Lower lobe of right lung (tissue), 2 donors: Measurements from ENCODE around the gene PACS2. TPM values are rescaled to one million over a fixed set of nuclear protein-coding genes. Genes with fewer than 3 reads are reported as not detected.

Experiments used
- ATAC-seq, 2 donors: fragments of 200-7000 bp; cut with Tn5 transposase; one replicate each; pipeline ENCODE4 v1.9.1; 2020 to 2022; ENCODE audit warnings: mild to moderate bottlenecking in 2 of 2, moderate library complexity in 2 of 2
- DNase-seq: peaks from one replicate; pipeline ENCODE4 v3.0.0-alpha.2; 2020
- H3K27ac ChIP-seq: fragments of 200-600 bp; one replicate; pipeline ENCODE4 v1.8.0; 2022
- H3K27me3 ChIP-seq: fragments of 200-600 bp; one replicate; pipeline ENCODE4 v1.8.0; 2022; ENCODE audit warnings: low read depth
- H3K36me3 ChIP-seq: fragments of 200-600 bp; one replicate; pipeline ENCODE4 v1.8.0; 2022; ENCODE audit warnings: mild to moderate bottlenecking
- H3K4me1 ChIP-seq: fragments of 200-600 bp; one replicate; pipeline ENCODE4 v1.8.0; 2022
- H3K4me3 ChIP-seq: fragments of 200-600 bp; one replicate; pipeline ENCODE4 v1.8.0; 2022; ENCODE audit warnings: mild to moderate bottlenecking
- H3K9me3 ChIP-seq: fragments of 200-600 bp; one replicate; pipeline ENCODE4 v1.8.0; 2022
- intact Hi-C: fragments of 100-400 bp; cut with DNase I; formaldehyde crosslinking; loops from one replicate; pipeline ENCODE4 v1.11.0; 2022
- total RNA-seq: library from RNA; stranded (reverse); fragmentation: NEBNext Ultra II Directional; extraction: Animal tissue kit (Norgen Biotek cat#: 25700); gene quantifications from one replicate; pipeline ENCODE4 v1.2.1, GENCODE V29; 2021
- TF ChIP-seq, protein P1 (sequence below): fragments of 200-600 bp; IDR thresholded peaks from one replicate; pipeline ENCODE4 v1.8.0; 2022; ENCODE audit warnings: antibody characterized with exemption, mild to moderate bottlenecking
- donor health status: DM: no; HTN: yes; CAD: no; lungs with severe emphysema.

Gene PACS2
- total RNA-seq, 1 donor from 2014 or later, result 79.7 TPM

DNA sequence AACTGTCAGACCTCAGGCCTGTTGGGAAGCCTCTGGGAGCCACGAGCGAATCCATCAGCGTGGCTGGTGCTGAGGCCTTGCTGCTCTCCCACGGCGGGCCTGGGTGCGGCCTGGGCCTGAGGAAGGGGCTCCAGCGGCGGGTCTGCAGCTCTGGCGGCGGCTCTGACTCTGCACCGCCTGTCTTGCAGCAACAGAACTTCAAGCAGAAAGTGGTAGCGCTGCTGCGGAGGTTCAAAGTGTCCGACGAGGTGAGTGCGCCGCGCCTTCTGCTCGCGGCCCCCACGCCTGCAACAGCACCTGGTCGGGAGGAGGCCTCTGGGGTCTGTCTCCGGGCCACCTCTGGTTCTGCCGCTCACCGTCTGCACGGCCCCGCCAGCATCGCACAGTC lies 55.1 kb downstream of the PACS2 start:
- Histone ChIP-seq H3K36me3 (peaks cover 30% of the 10 kb centered on the region), H3K27ac (no peak overlapping the region), H3K27me3 (no peaks in the 10 kb centered on the region), H3K4me3 (no peak overlapping the region), H3K4me1 (peaks cover 4% of the 10 kb centered on the region), H3K9me3 (no peaks in the 10 kb centered on the region)
- DNase-seq (no peak), ATAC-seq (no peak)
- TF ChIP-seq, protein P1, sequence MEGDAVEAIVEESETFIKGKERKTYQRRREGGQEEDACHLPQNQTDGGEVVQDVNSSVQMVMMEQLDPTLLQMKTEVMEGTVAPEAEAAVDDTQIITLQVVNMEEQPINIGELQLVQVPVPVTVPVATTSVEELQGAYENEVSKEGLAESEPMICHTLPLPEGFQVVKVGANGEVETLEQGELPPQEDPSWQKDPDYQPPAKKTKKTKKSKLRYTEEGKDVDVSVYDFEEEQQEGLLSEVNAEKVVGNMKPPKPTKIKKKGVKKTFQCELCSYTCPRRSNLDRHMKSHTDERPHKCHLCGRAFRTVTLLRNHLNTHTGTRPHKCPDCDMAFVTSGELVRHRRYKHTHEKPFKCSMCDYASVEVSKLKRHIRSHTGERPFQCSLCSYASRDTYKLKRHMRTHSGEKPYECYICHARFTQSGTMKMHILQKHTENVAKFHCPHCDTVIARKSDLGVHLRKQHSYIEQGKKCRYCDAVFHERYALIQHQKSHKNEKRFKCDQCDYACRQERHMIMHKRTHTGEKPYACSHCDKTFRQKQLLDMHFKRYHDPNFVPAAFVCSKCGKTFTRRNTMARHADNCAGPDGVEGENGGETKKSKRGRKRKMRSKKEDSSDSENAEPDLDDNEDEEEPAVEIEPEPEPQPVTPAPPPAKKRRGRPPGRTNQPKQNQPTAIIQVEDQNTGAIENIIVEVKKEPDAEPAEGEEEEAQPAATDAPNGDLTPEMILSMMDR, result no peak
- intact Hi-C loops, result no loop called here

DNA sequence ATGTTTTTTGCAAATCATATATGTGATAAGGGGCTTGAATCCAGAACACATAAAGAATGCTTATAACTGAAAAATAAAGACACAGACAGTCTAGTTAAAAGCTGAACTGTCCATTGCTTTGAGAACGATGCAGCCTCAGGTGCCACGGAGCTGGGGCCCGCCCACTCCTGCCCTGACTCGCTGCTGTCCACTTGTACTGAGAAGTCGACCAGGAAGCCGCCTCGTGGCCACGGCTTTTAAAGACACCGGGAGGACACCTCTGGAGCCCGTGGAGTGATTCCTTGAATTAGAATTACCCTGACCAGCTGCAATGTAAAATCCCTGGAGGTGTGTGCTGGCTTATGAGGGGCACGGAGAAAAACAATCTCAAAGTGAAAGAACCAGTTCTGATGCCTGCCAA lies 59.8 kb downstream of the PACS2 start:
- Histone ChIP-seq H3K4me1 (no peaks in the 10 kb centered on the region), H3K9me3 (no peaks in the 10 kb centered on the region), H3K27me3 (no peaks in the 10 kb centered on the region), H3K36me3 (peaks cover 6% of the 10 kb centered on the region), H3K4me3 (no peak overlapping the region), H3K27ac (no peak overlapping the region)
- TF ChIP-seq, protein P1, result no peak
- ATAC-seq (peak in 1 of 2 donors; percentile 60), DNase-seq (no peak)
- intact Hi-C loops, result no loop called here

DNA sequence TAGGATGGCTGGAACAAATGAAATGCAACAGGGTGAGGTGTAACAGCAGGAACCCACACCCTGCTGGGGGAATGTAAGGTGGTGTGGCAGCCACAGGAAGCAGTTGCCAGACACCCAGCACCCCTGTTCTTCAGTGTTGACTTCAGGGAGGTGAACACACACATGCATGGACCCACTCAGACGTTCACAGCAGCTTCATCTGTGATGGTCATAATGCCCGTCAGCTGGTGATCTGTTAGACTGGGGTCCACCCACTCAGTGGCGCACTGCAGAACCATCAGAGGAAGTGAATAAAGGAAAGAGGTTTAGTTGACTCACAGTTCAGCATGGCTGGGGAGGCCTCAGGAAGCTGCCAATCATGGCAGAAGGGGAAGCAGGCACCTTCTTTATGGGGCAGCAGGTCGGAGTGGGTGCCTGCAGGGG lies 61.1 kb downstream of the PACS2 start:
- no peaks in the 10 kb centered on the region for H3K27me3 ChIP-seq
- H3K36me3 ChIP-seq, result peaks cover 9% of the 10 kb centered on the region
- H3K9me3 ChIP-seq, result no peaks in the 10 kb centered on the region
- ATAC-seq (no peak), DNase-seq (no peak)
- intact Hi-C loops, result no loop called here
- no peaks in the 10 kb centered on the region for H3K4me1 ChIP-seq
- TF ChIP-seq, protein P1, result no peak
- no peak overlapping the region for H3K27ac ChIP-seq
- H3K4me3 ChIP-seq, result no peak overlapping the region

DNA sequence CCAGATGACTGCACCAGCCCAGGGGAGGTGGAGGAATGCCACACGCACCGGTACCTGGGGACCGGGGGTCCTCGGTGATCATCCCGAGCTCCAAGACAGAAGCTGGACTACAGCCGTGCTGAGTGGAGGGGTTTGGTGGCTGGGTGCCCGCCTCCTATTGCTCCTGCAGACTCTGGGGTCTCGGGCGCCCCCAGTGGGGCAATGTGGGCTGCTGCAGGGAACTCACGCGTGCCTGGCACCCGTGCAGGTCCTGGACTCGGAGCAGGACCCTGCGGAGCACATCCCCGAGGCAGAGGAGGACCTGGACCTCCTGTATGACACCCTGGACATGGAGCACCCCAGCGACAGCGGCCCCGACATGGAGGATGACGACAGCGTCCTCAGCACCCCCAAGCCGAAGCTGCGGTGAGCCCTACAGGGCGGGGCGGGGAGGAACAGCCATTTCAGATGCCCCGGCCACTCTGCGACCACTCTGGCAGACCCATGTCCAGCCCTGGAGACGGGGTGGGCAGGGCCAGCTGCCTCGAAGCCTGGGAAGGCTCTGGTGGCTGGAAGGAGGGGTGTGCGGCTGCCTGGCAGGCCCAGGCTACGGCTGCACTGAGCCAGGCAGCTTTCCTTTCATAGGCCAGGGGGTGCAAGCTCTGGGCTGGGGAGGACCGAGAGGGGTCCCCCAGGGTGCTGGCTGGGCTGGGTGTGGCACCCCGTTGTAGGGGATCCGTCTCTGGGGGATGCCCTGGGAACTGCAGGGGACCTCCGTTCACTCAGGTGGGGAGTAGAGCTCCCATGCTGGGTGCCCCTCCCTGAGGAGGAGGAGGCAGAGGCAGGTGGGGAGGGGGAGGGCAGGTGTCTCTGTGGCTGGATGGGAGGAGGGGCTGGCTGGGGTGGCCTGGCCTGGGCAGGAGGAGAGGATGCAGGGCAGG lies 62.2 kb downstream of the PACS2 start:
- Histone ChIP-seq H3K27me3 (no peaks in the 10 kb centered on the region), H3K36me3 (peaks cover 16% of the 10 kb centered on the region), H3K27ac (no peak overlapping the region), H3K4me3 (no peak overlapping the region), H3K4me1 (no peaks in the 10 kb centered on the region), H3K9me3 (no peaks in the 10 kb centered on the region)
- peak in 1 of 2 donors; percentile 13 for ATAC-seq
- intact Hi-C loops, result no loop called here
- DNase-seq, result no peak
- TF ChIP-seq, protein P1, result no peak

DNA sequence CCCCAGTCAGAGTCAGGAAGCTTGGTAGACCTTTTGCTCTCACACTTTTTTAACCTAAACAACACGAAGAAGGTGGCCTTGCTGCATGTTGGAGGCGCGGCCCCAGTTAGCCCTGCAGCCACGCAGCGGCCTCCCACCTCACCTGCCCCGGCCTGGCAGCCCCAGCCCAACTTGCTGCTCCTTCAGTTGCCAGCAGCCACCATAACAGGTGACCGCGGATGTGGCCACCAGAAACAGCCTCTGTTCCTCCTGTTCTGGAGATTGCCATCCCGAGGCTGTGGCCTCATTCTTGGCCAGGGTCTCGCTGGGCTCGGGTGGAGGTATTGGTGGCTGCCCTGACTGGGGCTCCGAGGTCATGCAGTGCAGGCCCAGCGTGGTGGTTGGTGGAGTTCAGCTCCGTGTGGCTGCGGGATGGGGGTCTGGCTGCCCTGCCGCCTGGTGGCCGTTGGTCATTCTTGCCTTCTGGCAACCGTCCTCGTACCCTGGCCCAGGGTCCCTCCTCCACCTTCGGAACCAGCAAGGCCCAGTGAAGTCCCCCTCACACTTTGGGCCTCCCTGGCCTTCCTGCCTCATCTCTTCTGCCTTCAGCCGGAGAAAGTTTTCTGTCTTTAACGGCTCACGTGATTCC lies 63.1 kb downstream of the PACS2 start:
- ATAC-seq (no peak), DNase-seq (no peak)
- Histone ChIP-seq H3K9me3 (no peaks in the 10 kb centered on the region), H3K27me3 (no peaks in the 10 kb centered on the region), H3K4me3 (no peak overlapping the region), H3K27ac (no peak overlapping the region), H3K36me3 (peaks cover 25% of the 10 kb centered on the region), H3K4me1 (no peaks in the 10 kb centered on the region)
- intact Hi-C loops, result no loop called here
- TF ChIP-seq, protein P1, result no peak
